B cell (primary cell): ENCODE measurements around the gene MTX3.

Experiments used
- CTCF ChIP-seq: fragments of 200-600 bp; IDR thresholded peaks from one replicate; pipeline ENCODE4 v1.8.0; 2022; ENCODE audit warnings: antibody characterized with exemption, mild to moderate bottlenecking
- EZH2 ChIP-seq: IDR thresholded peaks from 2 replicates; pipeline ENCODE4 v1.6.1; 2012; ENCODE audit warnings: borderline replicate concordance, low read depth, mild to moderate bottlenecking, moderate library complexity, low read length; ENCODE audit not compliant: insufficient read depth, poor library complexity, severe bottlenecking

DNA sequence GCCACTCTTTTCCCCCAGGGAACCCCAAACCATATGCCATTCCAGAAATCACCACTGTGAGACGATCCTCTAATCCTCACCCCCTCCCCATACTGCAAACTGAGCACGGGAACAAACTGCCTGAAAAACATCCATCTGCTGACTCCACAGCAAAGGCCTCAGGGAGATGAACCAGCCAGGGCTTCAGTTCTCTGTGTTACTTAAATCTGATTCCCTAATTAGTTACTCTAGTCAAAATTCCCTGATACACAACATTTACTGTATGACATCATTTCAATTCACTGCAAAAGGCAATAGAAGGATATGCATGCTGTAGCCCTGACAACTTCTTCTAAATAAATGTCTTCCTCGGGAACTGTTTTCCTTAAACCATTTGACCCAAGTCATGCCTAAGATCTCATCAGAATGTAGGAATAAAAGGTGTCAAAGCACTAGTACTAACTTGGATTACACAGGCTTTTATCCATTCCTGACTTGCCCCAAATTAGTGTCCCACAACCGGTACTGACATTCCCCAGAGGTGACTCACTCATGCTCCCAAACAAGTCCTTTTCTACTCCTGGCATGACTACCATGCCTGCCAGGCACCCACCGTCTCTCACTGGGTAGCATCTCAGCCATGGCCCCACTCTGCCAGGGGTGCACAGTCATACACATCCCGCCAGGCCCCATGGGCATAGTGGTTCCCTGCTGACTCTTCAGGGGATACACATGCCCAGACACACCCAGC, 35.0 kb downstream of the MTX3 start:
- TF ChIP-seq CTCF (no peak), EZH2 (no peak)
